Measurements from ENCODE around the gene MRNIP. TPM values are rescaled to one million over a fixed set of nuclear protein-coding genes. Genes with fewer than 3 reads are reported as not detected.

Gene MRNIP
- polyA plus RNA-seq, 1 donor = 39.4 TPM

- Histone ChIP-seq H3K9me3 (ENCODE audit: control insufficient read depth, low read depth, low read length) (no peaks in the 10 kb centered on the region), H3K4me3 (ENCODE audit: low read length) (no peak overlapping the region), H3K27ac (ENCODE audit: low read length) (no peak overlapping the region), H3K4me1 (ENCODE audit: control insufficient read depth, insufficient read depth, low read length) (no peaks in the 10 kb centered on the region), H3K27me3 (ENCODE audit: control insufficient read depth, insufficient read depth, low read length) (no peaks in the 10 kb centered on the region), H3K36me3 (ENCODE audit: control insufficient read depth, insufficient read depth, low read length) (peaks cover 87% of the 10 kb centered on the region)
- DNase-seq = no peak
- WGBS (ENCODE audit: insufficient coverage, low lambda C conversion rate) = 100% methylated on average over 1 of the region's 3 CpGs
Measured at GRCh38 chr5:179870952-179871351, 12.3 kb upstream of the MRNIP start.

DNA sequence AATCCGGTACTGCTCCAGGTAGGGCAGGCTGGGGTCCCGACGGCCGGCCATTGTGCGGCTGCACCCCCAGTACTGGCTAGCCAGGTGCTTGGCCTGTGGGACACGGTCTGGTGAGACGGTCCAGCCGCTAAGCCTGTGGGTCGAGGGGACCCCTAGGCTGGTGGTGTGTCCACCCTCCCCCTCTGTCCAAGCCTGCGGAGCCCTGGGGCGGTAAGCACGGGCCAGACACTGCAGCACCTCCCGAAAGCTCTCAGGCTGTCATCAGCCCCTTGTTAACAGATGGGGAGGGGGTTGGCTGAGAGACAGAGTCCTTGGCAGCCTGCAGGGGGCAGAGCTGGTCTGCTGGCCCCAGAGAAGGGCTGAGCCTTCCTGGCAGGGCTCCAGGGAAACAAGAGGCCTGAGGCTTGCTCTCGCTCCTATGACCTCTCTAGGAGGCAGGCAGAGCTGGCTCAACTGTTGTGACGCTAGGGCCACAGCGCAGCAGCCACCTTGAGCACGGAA lies 11.8 kb upstream of the MRNIP start:
- Histone ChIP-seq H3K27ac (ENCODE audit: low read length) (no peak overlapping the region), H3K27me3 (ENCODE audit: control insufficient read depth, insufficient read depth, low read length) (no peaks in the 10 kb centered on the region), H3K4me1 (ENCODE audit: control insufficient read depth, insufficient read depth, low read length) (no peaks in the 10 kb centered on the region), H3K4me3 (ENCODE audit: low read length) (no peak overlapping the region), H3K36me3 (ENCODE audit: control insufficient read depth, insufficient read depth, low read length) (peaks cover 86% of the 10 kb centered on the region), H3K9me3 (ENCODE audit: control insufficient read depth, low read depth, low read length) (no peaks in the 10 kb centered on the region)
- peak in 1 of 2 donors; percentile 14 for DNase-seq
- 100% methylated on average over 2 of the region's 17 CpGs for WGBS (ENCODE audit: insufficient coverage, low lambda C conversion rate)

DNA sequence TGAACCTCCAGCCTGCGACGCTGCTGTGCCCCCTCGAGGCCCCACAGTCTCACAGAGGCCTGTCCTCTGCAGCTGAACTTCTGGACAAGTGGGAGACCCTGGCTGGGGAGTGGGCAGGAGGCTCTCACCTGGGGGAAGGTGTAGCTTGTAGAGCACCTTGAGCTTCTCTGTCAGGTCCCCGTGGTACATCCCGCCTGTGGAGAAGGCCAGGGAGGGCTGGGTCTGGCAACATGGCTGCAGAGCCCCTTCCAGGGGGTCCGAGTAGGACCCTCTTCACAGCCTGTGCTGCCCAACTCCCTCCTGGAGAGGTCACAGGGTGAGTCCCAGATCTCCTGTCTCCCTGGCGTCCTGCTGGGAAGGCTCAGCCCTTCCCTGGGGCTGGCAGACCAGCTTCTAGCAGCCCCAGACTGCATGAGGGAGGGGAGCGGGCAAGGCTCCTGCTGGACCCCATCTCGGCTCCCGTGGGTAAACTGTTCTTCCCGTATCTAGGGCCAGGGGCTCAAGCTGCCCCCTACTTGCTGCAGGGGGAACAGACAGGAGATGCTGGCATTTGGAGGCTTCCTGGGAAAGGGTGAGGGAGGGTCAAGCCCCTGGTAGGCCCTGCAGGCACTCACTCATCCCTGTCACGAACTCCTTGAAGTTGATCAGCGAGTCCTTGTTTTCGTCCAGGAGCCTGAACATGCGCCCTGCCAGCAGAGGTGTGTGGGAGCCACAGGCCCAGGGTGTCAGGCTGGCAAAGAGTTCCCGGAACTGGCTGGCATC lies 11.2 kb upstream of the MRNIP start:
- H3K36me3 ChIP-seq (ENCODE audit: control insufficient read depth, insufficient read depth, low read length) = peaks cover 87% of the 10 kb centered on the region
- no peak overlapping the region for H3K4me3 ChIP-seq (ENCODE audit: low read length)
- no peak for DNase-seq
- H3K4me1 ChIP-seq (ENCODE audit: control insufficient read depth, insufficient read depth, low read length) = no peaks in the 10 kb centered on the region
- H3K27me3 ChIP-seq (ENCODE audit: control insufficient read depth, insufficient read depth, low read length) = no peaks in the 10 kb centered on the region
- no peak overlapping the region for H3K27ac ChIP-seq (ENCODE audit: low read length)
- no peaks in the 10 kb centered on the region for H3K9me3 ChIP-seq (ENCODE audit: control insufficient read depth, low read depth, low read length)
- 100% methylated on average over 1 of the region's 16 CpGs for WGBS (ENCODE audit: insufficient coverage, low lambda C conversion rate)

- no CpG with 5 or more reads among the region's 5 CpGs for WGBS (ENCODE audit: insufficient coverage, low lambda C conversion rate)
- no peaks in the 10 kb centered on the region for H3K4me1 ChIP-seq (ENCODE audit: control insufficient read depth, insufficient read depth, low read length)
- no peak for DNase-seq
- H3K9me3 ChIP-seq (ENCODE audit: control insufficient read depth, low read depth, low read length) = no peaks in the 10 kb centered on the region
- peaks cover 85% of the 10 kb centered on the region for H3K36me3 ChIP-seq (ENCODE audit: control insufficient read depth, insufficient read depth, low read length)
- no peak overlapping the region for H3K27ac ChIP-seq (ENCODE audit: low read length)
- no peak overlapping the region for H3K4me3 ChIP-seq (ENCODE audit: low read length)
- H3K27me3 ChIP-seq (ENCODE audit: control insufficient read depth, insufficient read depth, low read length) = no peaks in the 10 kb centered on the region
Measured at GRCh38 chr5:179869101-179869500, 10.5 kb upstream of the MRNIP start.

- Histone ChIP-seq H3K27me3 (ENCODE audit: control insufficient read depth, insufficient read depth, low read length) (no peaks in the 10 kb centered on the region), H3K9me3 (ENCODE audit: control insufficient read depth, low read depth, low read length) (no peaks in the 10 kb centered on the region), H3K4me1 (ENCODE audit: control insufficient read depth, insufficient read depth, low read length) (no peaks in the 10 kb centered on the region), H3K36me3 (ENCODE audit: control insufficient read depth, insufficient read depth, low read length) (peaks cover 85% of the 10 kb centered on the region), H3K27ac (ENCODE audit: low read length) (no peak overlapping the region), H3K4me3 (ENCODE audit: low read length) (no peak overlapping the region)
- WGBS (ENCODE audit: insufficient coverage, low lambda C conversion rate) = no CpG with 5 or more reads among the region's 14 CpGs
- DNase-seq = no peak
Measured at GRCh38 chr5:179868541-179868940, 9.9 kb upstream of the MRNIP start.

DNA sequence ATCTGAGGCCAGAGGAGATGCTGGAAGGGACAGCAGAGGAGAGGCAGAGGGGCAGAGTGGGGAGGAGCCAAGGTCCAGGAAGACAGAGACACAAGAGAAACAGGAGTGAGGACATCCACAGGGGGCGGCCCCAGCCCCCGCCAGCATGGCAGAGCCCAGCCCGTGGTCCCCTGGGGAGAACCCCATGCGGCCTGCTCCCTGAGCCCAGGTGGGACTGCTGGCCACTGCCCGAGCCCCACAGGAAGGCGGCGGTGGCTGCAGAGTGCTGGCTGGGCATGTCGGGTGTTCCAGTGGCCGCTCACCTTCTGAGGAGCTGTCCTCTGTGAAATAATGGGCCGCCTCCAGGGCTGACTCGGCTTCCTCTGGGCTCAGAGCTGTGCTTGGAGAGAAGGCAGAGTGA lies 8.9 kb upstream of the MRNIP start:
- Histone ChIP-seq H3K4me3 (ENCODE audit: low read length) (no peak overlapping the region), H3K4me1 (ENCODE audit: control insufficient read depth, insufficient read depth, low read length) (no peaks in the 10 kb centered on the region), H3K9me3 (ENCODE audit: control insufficient read depth, low read depth, low read length) (peaks cover 5% of the 10 kb centered on the region), H3K27ac (ENCODE audit: low read length) (no peak overlapping the region), H3K27me3 (ENCODE audit: control insufficient read depth, insufficient read depth, low read length) (no peaks in the 10 kb centered on the region), H3K36me3 (ENCODE audit: control insufficient read depth, insufficient read depth, low read length) (peaks cover 86% of the 10 kb centered on the region)
- no peak for DNase-seq
- WGBS (ENCODE audit: insufficient coverage, low lambda C conversion rate) = no CpG with 5 or more reads among the region's 11 CpGs

DNA sequence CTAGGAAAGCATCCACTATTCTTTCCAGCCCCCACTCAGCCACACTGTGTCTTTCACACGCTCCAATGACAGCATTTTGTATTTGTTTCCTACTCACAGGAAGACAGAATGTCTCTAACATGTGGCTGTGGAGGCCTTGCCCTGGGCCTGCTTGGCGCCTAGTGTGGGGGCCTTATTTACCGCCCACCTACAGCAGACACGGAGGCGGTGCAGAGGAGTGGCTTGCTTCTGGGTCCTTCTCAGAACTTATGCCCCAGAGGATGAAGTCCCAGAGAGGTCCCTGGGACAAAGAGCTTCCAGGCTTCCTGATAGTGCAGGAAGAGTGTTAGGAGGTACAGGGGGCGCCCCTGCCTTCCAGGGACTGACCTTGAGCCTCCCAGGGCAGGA lies 8.5 kb upstream of the MRNIP start:
- Histone ChIP-seq H3K36me3 (ENCODE audit: control insufficient read depth, insufficient read depth, low read length) (peaks cover 86% of the 10 kb centered on the region), H3K9me3 (ENCODE audit: control insufficient read depth, low read depth, low read length) (peaks cover 10% of the 10 kb centered on the region), H3K27me3 (ENCODE audit: control insufficient read depth, insufficient read depth, low read length) (no peaks in the 10 kb centered on the region), H3K4me3 (ENCODE audit: low read length) (no peak overlapping the region), H3K27ac (ENCODE audit: low read length) (no peak overlapping the region), H3K4me1 (ENCODE audit: control insufficient read depth, insufficient read depth, low read length) (no peaks in the 10 kb centered on the region)
- WGBS (ENCODE audit: insufficient coverage, low lambda C conversion rate) = no CpG with 5 or more reads among the region's 6 CpGs
- no peak for DNase-seq

GRCh38 chr5:179866241-179867078 lies 7.8 kb upstream of the MRNIP start:
- Histone ChIP-seq H3K36me3 (ENCODE audit: control insufficient read depth, insufficient read depth, low read length) (peaks cover 84% of the 10 kb centered on the region), H3K9me3 (ENCODE audit: control insufficient read depth, low read depth, low read length) (peaks cover 10% of the 10 kb centered on the region), H3K4me1 (ENCODE audit: control insufficient read depth, insufficient read depth, low read length) (no peaks in the 10 kb centered on the region), H3K27ac (ENCODE audit: low read length) (no peak overlapping the region), H3K4me3 (ENCODE audit: low read length) (no peak overlapping the region), H3K27me3 (ENCODE audit: control insufficient read depth, insufficient read depth, low read length) (no peaks in the 10 kb centered on the region)
- no peak for DNase-seq
- WGBS (ENCODE audit: insufficient coverage, low lambda C conversion rate) = no CpG with 5 or more reads among the region's 21 CpGs

- DNase-seq = no peak
- H3K27ac ChIP-seq (ENCODE audit: low read length) = no peak overlapping the region
- no peaks in the 10 kb centered on the region for H3K4me1 ChIP-seq (ENCODE audit: control insufficient read depth, insufficient read depth, low read length)
- peaks cover 10% of the 10 kb centered on the region for H3K9me3 ChIP-seq (ENCODE audit: control insufficient read depth, low read depth, low read length)
- no peak overlapping the region for H3K4me3 ChIP-seq (ENCODE audit: low read length)
- no peaks in the 10 kb centered on the region for H3K27me3 ChIP-seq (ENCODE audit: control insufficient read depth, insufficient read depth, low read length)
- H3K36me3 ChIP-seq (ENCODE audit: control insufficient read depth, insufficient read depth, low read length) = peaks cover 76% of the 10 kb centered on the region
- WGBS (ENCODE audit: insufficient coverage, low lambda C conversion rate) = no CpG with 5 or more reads among the region's 15 CpGs
Measured at GRCh38 chr5:179865491-179866240, 7.0 kb upstream of the MRNIP start.

DNA sequence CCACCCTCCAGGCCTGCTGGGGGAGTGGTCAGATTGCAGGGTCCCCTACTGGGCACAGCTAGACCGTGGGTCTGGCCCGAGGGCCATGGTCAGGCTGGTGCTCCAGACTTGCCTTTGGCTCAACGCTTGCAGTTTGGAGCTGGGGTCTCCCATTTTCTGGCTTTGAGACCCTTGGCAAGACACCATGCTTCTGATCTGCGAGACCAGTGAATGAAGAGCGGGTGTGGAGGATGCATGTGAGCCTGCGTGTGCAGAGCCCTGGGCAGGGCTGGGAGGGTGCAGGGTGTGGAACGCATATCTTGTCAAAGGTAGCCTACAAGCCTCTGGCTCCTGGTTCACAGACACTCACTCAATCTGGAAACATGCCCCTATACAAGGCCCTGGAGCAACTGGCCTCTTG lies 6.1 kb upstream of the MRNIP start:
- H3K4me3 ChIP-seq (ENCODE audit: low read length) = no peak overlapping the region
- peaks cover 68% of the 10 kb centered on the region for H3K36me3 ChIP-seq (ENCODE audit: control insufficient read depth, insufficient read depth, low read length)
- peaks cover 10% of the 10 kb centered on the region for H3K9me3 ChIP-seq (ENCODE audit: control insufficient read depth, low read depth, low read length)
- no peak overlapping the region for H3K27ac ChIP-seq (ENCODE audit: low read length)
- no peaks in the 10 kb centered on the region for H3K27me3 ChIP-seq (ENCODE audit: control insufficient read depth, insufficient read depth, low read length)
- no peaks in the 10 kb centered on the region for H3K4me1 ChIP-seq (ENCODE audit: control insufficient read depth, insufficient read depth, low read length)
- no CpG with 5 or more reads among the region's 7 CpGs for WGBS (ENCODE audit: insufficient coverage, low lambda C conversion rate)
- no peak for DNase-seq
